ENCODE results near the gene SERPINA4.

The SERPINA4 gene

GRCh38 chr14:94615254-94615653 is 54.0 kb downstream of the SERPINA4 start:
- no peak for DNase-seq (ENCODE audit: low read depth)
- H3K4me3 ChIP-seq (ENCODE audit: low read depth, low read length) = no peak overlapping the region
- no peak for TF ChIP-seq CTCF (IDR thresholded peaks at IDR 0.05; ENCODE audit: low read depth, low read length, missing control alignments)

- no peak for DNase-seq (ENCODE audit: low read depth)
- TF ChIP-seq CTCF (IDR thresholded peaks at IDR 0.05; ENCODE audit: low read depth, low read length, missing control alignments) = no peak
- no peak overlapping the region for H3K4me3 ChIP-seq (ENCODE audit: low read depth, low read length)
Observed at GRCh38 chr14:94615823-94616570, 54.8 kb downstream of the SERPINA4 start.

- no peak overlapping the region for H3K4me3 ChIP-seq (ENCODE audit: low read depth, low read length)
- no peak for TF ChIP-seq CTCF (IDR thresholded peaks at IDR 0.05; ENCODE audit: low read depth, low read length, missing control alignments)
- DNase-seq (ENCODE audit: low read depth) = no peak
Observed at GRCh38 chr14:94617366-94617941, 56.2 kb downstream of the SERPINA4 start.

GRCh38 chr14:94617988-94618822 is 57.0 kb downstream of the SERPINA4 start:
- no peak for TF ChIP-seq CTCF (IDR thresholded peaks at IDR 0.05; ENCODE audit: low read depth, low read length, missing control alignments)
- no peak for DNase-seq (ENCODE audit: low read depth)
- H3K4me3 ChIP-seq (ENCODE audit: low read depth, low read length) = no peak overlapping the region

DNA sequence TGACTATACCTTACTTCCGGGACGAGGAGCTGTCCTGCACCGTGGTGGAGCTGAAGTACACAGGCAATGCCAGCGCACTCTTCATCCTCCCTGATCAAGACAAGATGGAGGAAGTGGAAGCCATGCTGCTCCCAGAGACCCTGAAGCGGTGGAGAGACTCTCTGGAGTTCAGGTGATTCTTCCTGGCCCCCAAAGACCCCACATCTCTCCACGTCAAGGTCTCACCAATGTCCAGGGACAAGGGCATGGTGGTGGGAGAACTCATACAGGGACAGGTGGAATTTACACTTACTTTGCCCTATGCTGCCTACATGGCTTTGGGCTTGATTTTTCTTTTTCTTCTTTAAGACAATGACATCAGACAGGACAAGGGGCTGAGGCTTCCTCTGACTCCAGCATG is 58.1 kb downstream of the SERPINA4 start:
- no peak for DNase-seq (ENCODE audit: low read depth)
- TF ChIP-seq CTCF (IDR thresholded peaks at IDR 0.05; ENCODE audit: low read depth, low read length, missing control alignments) = no peak
- no peak overlapping the region for H3K4me3 ChIP-seq (ENCODE audit: low read depth, low read length)
